Ishikawa (cell line): ENCODE measurements around the gene LCAT.

Experiments used
- CEBPB ChIP-seq: IDR thresholded peaks from 2 replicates; pipeline ENCODE4 v1.6.1; 2012
- CREB1 ChIP-seq: IDR thresholded peaks from 2 replicates; pipeline ENCODE4 v1.6.1; 2012; ENCODE audit warnings: low read depth
- EGR1 ChIP-seq: IDR thresholded peaks from 2 replicates; pipeline ENCODE4 v1.6.1; 2012
- EP300 ChIP-seq: IDR thresholded peaks from 2 replicates; pipeline ENCODE4 v1.6.1; 2012; ENCODE audit warnings: borderline replicate concordance
- FOXM1 ChIP-seq: IDR thresholded peaks from 2 replicates; pipeline ENCODE4 v1.6.1; 2012; ENCODE audit warnings: low read depth, borderline replicate concordance
- NFIC ChIP-seq: IDR thresholded peaks from 2 replicates; pipeline ENCODE4 v1.6.1; 2012
- RAD21 ChIP-seq: IDR thresholded peaks from 2 replicates; pipeline ENCODE4 v1.6.1; 2012; ENCODE audit warnings: low read depth
- REST ChIP-seq: IDR thresholded peaks from 2 replicates; pipeline ENCODE4 v1.6.1; 2012; ENCODE audit warnings: low read depth, mild to moderate bottlenecking
- TAF1 ChIP-seq: IDR thresholded peaks from 2 replicates; pipeline ENCODE4 v1.6.1; 2012; ENCODE audit warnings: low read depth, mild to moderate bottlenecking
- TCF12 ChIP-seq: IDR thresholded peaks from 2 replicates; pipeline ENCODE4 v1.6.1; 2012; ENCODE audit warnings: low read depth
- TEAD4 ChIP-seq: IDR thresholded peaks from 2 replicates; pipeline ENCODE4 v1.6.1; 2012
- USF1 ChIP-seq: IDR thresholded peaks from 2 replicates; pipeline ENCODE4 v1.6.1; 2012
- YY1 ChIP-seq: IDR thresholded peaks from 2 replicates; pipeline ENCODE4 v1.6.1; 2012; ENCODE audit warnings: low read depth
- ZBTB7A ChIP-seq: IDR thresholded peaks from 2 replicates; pipeline ENCODE4 v1.6.1; 2012; ENCODE audit warnings: low read depth
- TF ChIP-seq, protein P1 (sequence below): IDR thresholded peaks from 2 replicates; pipeline ENCODE4 v1.6.1; 2012

Gene LCAT

DNA sequence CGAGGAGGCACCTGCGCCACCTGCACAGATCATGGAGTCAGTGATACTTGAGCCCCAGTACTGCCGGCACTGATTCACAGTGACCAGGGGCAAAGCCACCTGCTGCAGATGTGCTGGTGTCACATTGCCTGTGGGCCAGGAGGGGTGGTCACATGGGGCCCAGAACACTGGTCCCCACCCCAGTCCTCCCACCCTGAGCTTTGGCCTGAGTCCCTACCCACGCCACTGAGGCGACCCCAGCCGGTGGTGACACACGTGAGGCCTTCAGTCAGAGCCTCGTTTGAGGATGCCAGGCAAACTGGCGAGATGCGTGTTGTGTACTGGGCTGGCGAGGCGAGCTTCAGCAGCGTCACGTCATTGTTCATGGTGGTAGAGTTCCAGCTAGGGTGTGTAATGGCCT, 13.7 kb downstream of the LCAT start:
- no peak for TF ChIP-seq REST
- TF ChIP-seq CEBPB = no peak
- no peak for TF ChIP-seq EP300
- no peak for TF ChIP-seq EGR1
- TF ChIP-seq NFIC = no peak
- TF ChIP-seq CREB1 = no peak
- TF ChIP-seq USF1 = no peak

GRCh38 chr16:67928561-67929364, 15.2 kb downstream of the LCAT start:
- no peak for TF ChIP-seq REST
- peak; percentile 92 for TF ChIP-seq RAD21
- TF ChIP-seq CREB1 = no peak
- TF ChIP-seq FOXM1 = no peak
- no peak for TF ChIP-seq EGR1
- TF ChIP-seq, protein P1, sequence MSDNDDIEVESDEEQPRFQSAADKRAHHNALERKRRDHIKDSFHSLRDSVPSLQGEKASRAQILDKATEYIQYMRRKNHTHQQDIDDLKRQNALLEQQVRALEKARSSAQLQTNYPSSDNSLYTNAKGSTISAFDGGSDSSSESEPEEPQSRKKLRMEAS = peak; percentile 34; the same call in 1 of the 2 replicates

GRCh38 chr16:67928147-67928546, 15.8 kb downstream of the LCAT start:
- TF ChIP-seq YY1 (no peak), TEAD4 (no peak), ZBTB7A (no peak), RAD21 (no peak), EGR1 (no peak), REST (no peak), NFIC (no peak), USF1 (no peak), EP300 (no peak), TCF12 (no peak), TAF1 (no peak), CREB1 (no peak), FOXM1 (no peak), CEBPB (no peak)
- TF ChIP-seq, protein P1 = no peak

- no peak for TF ChIP-seq ZBTB7A
Measured at GRCh38 chr16:67927131-67927941, 16.6 kb downstream of the LCAT start.
